ENCODE data around the gene ANKRD36C.
"Not testable (repeated sequence)": the region's sequence is repeated elsewhere in the genome, so short reads cannot be mapped to it uniquely, and the experiment has no call there.

Gene ANKRD36C

DNA sequence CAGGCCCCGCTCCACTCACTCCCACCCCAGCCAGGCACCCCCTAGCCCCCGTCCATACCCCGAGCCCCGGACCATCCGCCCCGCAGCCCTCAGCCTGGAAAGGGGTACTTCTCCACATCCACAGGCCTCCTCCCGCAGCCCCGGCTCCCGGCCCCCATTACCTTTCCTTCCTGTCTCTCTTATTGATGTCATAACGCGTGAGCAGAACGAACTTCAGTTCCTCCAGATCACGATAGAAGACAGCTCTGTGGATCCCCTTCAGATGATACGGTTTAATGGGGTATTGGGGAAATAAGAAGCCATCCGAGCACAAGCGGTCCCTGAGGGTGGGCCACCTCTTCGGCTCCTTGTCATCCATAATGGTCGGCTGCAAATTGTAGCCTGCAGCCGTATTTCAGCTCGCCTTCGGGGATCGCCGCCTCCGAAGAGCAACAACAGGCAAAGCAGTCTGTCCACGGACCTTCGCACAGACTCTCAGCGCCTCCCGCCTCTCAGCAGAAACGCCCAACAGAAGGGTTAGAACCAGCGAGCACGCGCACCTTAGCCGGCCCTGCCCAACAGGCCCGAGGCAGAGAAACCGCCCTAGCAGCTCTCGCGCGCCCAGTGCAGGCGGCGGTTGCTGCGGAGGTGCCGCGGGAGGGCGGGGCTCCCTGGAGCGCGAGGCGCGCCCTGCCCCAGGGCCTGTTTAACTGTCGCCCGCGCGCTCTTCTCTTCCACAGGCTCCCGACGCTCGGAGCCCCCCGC, at the start of gene ANKRD36C:
Gene ANKRD36C, minus strand, starts transcription at position 474 of the 744 bp plus-strand sequence. Its CDS starts 116 bp downstream, at position 358.
- DNase-seq: peak; percentile 12 to 17

DNA sequence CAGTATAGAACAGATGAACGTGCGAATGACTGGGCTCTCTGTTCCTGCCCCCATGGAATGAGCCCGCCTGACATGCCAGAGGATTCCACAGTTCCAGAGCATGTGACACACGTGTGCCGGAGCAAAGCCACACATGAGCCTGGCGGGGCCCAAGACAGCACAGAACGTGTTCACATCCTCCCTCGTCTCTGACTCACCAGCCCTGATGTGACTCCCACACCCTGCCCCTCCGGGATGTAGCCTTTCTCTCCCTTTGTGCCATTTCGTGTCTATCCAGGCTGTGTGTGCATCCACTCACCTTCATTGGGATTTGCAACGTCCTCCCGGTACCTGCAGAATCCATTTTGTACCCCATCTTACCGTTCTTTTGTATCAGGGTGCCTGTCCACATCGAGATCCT, 43.9 kb upstream of the ANKRD36C start:
- DNase-seq: not testable (repeated sequence)

DNA sequence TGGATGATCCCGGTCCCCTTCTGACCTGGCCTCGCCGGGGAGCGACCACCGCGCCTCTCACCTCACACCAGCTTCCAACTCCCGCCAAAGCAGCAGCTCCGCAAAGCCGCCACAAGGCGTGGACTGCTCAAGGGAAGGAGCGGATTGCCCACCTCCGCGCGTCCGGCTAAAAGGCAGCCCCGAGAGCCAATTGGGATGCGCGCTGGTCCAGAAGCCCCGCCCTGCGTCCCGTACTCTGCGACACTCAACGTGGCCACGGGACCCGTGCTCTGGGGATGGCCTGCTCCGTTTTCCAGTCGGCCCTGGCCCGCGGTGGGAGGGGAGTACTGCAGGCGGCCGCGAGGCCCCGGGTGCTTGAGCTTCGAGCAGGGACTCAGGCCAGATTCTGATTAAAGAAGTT, 43.2 kb upstream of the ANKRD36C start, which contains the start of gene GPAT2:
Gene GPAT2, minus strand, starts transcription at position 125 of the 400 bp plus-strand sequence. CDS start 2,557 bp downstream, outside the sequence.
- not testable (repeated sequence) for DNase-seq

DNA sequence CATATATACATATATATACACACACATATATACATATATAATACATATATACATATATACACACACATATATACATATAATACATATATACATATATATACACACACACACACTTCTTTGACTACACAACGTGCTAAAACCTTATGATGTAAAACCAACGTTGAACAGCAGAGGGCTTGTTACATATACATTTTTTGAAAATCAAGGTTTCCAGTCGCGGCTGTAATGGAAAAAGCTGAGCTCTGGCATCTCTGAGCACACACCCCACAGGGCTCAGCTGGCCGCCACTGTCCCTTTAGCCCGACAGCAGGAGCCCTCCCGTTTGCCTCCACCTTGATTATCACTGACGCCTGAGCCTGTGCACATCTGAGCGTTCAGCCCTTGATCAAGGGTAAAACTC, 42.4 kb upstream of the ANKRD36C start:
- not testable (repeated sequence) for DNase-seq

DNA sequence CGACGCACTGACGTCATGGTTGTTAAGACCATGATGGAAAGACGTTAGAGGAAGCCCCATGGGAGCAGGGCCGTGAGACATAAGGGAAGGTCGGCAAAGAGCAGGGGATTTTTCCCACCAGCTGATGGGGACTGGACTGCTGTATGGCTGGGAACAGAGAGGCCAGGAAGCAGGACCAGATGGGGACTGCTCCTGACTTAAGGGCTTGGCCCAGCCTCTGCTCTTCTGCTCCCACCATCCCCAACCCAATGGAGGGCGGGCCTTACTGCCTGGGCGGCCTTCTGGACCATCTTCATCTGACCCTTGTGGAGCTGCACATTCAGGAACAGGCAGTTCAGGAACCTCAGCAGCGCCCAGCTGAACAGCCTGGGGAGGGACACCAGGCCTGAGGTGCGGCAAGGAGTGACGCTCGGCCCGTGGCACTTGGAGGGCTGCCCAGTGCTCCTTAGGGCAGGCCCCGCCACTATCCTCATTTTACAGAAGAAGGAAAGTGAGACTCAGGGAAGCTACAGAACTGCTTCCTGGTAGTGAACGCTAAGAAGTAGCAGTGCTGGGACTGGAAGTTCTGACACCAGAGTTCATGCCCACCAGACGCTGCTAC, 36.2 kb upstream of the ANKRD36C start:
- not testable (repeated sequence) for DNase-seq

DNA sequence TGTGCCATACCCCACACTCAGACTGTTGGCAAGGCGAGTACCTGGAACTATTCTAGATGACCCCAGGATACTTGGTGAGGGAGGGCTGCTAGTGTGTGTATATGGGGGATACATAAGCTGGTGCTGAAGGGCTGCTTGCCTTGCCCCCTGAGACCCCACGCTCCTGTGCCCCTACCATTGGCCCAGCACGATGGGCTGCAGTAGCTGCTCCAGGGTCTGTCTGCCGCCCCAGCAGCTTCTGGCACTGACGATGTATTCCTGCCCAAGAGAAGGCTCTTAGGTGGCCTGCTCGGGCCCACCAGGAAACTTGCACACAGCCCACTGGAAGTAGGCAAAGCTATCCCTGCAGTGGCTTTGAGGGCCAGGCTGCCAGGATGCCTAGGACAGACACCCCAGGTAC, 34.1 kb upstream of the ANKRD36C start:
- DNase-seq: not testable (repeated sequence)

DNA sequence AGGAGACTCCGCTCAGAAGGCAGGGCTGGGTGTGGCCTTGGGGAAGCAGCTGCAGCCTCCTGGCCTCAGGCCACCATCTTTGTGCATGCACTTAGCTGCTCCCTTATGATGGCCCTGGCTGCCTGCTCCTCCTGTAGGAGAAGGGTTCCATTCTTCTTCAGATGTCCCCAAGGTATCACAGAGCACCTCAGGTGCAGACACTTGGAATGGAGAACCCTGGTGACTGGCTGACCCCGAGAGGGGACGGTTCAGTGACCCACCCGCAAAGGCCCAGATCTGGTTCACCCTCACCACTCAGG, 33.5 kb upstream of the ANKRD36C start:
- DNase-seq: no peak

DNA sequence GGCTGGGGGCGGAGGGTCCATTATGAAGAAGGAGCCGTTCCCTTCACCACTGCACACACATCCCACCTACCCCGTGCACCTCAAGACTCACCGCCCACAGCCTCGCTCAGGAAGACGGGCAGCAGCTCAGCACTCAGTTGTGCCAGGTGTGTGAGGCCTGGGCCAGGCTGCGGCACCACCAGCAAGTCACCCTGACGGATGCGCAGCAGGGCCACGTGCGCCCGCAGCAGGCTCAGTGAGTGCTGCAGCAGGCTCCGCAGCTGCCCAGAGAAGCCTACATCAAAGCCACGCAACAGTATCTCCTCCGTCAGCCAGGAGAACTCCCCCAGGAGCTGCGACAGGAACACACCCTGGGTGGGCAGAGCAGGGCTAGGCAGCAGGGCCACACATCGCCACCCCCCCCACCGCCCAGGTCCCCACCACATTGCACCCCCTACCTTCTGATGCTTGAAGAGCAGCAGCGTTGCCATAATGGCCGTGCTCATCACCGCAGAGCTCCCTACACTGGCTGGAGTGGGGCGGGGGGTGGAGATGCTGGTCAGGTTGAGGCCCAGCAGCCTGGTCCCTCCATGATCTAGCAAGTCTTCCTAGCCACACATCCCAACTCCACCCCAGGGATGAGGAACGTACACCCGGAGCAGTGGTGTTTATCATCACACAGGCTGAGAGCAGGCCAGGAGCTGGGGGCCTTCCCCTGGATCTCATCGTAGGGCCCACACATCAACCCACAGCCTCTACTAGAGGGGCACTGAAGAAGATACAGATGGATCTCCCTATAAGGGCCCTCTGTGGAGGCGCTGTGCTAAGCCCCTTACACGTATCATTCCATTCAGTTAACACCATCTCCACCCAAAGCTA, 32.9 kb upstream of the ANKRD36C start:
- no peak for DNase-seq

DNA sequence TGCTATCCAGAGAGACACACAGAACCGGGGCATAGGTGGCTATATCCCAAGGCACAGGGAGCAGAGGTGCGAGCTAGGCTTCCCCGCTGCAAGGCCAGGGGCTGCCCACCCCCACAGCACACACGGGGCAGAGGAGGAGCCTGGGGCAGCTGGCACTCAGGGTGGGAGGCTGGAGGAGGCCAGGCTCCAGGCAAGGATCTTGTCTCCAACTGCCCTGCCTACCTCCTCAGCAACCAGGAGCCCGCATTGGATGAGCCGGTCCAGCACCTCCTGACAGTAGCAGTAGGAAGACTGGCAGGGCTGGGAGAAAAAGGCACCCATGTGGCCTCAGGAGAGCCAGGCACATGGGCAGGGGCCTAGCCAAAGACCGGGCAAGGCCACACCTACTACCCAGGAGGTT, 32.1 kb upstream of the ANKRD36C start:
- DNase-seq: not testable (repeated sequence)

DNA sequence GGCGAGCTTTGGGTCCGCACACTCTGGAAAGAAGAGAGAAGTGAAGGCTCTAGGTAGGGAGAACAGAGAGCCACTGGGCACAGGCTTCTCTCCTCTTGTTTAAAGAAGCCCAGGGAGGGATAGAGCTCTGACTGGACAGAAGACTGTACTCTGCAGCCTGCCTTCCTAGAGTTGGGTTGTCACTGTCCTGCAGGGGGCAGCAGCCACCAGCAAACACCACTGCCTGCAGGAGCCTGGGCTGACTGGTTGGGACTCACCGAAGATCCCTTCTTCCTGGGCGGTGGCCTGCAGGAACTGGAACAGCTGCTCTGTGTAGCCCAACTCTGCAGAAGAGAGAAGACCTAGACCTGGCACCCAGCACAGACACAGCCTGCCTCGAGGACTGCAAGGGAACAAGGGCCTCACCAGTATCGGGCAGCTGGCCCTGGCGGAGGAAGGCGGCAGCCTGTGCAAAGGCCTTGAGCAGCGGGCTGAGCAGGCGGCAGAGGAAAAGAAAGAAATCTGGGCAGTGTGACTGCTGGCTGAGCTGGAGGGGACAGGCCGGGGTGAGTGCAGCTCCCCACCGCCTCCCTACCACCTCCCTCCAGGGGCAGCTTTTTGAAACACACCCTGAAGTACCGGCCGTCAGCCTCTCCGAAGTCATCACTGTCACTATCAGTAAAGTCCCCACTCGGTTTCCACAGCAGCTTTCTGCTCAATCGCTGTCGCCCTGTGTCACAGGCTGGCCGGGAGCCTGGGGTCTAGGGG, 31.2 kb upstream of the ANKRD36C start:
- DNase-seq: peak; percentile 65 to 76

DNA sequence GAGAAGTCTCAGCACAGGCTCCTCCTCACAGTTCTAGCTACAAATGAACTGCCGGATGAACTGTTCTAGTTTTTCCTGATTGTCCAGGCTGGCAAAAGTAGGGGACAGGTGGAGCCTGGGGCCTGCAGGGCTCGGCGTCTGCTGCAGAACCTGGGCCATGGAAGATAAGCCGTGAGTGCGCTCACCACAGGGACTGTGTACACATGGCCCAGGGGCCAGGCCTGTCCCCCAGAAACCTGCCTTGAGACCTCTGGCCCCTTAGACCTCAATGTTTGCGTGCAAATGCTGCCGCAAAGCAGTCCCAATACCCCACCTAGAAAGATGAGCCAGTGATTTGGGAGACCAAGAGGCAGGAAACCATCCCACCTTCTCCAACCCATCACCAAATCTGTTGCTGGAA, 30.5 kb upstream of the ANKRD36C start:
- DNase-seq: not testable (repeated sequence)

DNA sequence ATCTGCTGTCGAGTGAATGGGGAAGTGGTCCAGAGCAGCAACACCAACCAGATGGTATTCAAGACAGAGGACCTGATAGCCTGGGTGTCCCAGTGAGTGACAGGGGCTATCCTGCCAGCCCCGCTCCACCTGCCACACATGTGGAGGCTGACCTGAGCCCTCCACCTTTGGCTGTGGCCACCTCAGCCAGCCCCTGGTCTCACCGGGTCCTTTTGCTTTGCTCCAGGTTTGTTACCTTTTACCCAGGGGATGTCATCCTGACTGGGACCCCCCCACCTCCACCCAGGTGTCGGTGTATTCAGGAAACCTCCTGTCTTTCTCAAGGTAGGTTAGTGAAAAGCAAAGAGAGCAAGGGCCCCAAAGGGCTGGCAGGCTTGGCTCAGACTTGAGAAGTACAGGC, 29.5 kb upstream of the ANKRD36C start:
- not testable (repeated sequence) for DNase-seq

DNA sequence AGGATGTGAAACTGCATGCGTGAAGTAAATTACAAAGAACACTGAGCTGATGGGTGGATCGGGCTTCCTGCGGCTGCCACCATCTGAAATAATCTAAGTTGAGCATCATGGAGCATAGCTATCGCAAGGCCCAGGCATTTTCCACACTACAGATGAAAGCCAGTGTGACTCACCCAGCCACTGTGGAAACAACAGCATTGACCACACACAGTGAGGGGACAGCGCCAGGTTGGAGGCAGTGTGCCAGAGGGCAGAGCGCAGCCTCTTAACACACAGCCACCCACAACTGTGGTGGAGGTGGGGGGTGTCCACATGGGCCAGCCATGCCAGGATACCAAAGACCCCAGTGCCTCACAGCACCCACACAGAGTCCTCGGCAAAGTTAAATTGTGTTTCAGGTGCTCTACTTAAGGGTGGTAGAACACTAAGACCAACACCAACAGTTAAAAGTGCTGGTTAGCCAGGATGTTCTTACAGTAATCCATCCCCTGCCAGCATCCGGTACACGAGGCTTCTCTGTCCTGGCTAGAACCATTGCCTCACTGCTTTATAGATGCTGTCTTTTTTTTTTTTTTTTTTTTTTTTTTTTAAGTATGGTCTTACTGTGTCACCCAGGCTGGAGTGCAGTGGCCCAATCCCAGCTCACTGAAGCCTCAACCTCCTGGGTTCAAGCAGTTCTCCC, 28.4 kb upstream of the ANKRD36C start:
- DNase-seq: not testable (repeated sequence)

DNA sequence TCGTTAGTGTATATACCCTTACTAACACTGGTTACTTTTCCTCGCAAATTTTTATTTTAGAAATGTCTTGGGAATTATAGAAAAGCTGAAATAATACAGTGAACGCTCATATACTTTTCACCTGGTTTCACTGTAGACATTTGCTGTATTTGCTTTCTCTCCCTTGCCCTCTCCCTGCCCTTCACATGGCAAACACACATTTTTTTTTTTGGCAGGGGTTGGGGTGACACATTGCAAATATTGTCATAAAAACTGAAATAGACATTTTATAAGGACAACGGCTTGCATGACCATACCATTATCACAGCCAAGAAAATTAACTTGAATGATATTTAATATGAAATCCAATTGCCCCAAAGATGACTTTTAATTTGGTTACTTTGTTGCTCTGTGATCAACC, 24.7 kb upstream of the ANKRD36C start:
- DNase-seq: not testable (repeated sequence)

DNA sequence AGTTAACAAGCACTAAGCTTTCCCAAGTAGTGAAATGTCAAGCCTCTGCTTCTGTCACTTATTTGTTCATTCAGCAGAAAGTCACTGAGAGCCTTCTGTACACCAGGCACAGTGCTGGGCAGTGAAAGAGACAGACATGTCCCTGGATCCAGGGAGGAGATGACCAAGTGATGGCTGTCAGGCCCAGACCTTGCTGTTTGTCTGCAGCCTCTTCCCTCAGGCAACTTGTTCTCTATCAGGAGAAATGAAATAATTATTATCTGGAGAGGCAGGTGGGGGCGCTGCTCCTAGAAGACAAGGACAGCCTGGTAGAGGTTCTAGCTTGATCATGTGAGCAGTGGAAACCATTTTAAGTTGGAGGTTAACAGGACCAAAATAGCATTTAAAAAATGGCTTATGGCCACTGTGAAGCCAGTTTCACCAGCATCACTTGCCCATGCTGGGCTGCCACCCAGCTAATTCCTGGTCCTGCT, 21.2 kb upstream of the ANKRD36C start:
- DNase-seq: not testable (repeated sequence)

DNA sequence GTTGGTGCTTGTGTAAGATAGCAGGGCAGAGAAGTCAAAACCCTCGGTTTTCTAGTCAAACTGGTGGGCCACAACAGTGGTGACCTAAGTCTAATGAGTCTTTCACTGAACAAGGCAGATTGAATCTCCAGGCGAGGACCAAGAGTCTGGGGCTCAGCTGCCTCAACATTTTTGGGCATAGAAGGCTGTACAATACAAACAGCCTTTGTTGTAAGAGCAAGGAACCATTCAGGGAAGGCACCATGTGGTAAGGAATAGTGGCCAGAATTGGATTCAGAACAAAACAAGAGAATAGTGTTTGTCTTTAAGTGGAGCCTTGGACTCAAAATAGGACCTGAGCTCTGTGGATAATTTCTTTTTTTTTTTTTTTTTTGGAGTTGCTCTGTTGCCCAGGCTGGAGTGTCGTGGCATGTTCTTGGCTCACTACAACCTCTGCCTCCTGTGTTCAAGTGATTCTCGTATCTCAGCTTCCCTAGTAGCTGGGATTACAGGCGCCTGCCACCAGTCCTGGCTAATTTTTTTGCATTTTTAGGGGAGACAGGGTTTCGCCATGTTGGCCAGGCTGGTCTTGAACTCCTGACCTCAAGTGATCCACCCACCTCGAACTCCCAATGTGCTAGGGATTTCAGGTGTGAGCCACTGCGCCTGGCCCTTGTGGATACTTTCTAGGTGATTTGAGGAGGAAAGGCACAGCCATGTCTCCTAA, 20.6 kb upstream of the ANKRD36C start:
- DNase-seq: not testable (repeated sequence)

DNA sequence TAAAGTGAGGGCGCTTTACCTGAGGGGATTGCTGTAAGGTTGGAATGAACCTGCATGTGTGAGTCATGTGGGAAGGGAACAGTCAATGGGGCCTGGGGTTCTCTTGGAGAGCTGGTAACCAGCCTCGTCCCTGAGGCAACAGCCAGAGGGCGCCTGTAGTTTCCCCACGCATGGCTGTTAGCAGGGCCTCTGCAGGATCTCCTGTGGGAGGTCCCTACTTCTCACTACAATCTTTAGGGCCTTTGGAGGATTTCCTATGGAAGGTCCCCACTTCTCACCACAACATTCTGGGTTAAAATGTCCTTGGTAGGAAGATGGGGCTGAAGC, 19.5 kb upstream of the ANKRD36C start:
- DNase-seq: not testable (repeated sequence)

DNA sequence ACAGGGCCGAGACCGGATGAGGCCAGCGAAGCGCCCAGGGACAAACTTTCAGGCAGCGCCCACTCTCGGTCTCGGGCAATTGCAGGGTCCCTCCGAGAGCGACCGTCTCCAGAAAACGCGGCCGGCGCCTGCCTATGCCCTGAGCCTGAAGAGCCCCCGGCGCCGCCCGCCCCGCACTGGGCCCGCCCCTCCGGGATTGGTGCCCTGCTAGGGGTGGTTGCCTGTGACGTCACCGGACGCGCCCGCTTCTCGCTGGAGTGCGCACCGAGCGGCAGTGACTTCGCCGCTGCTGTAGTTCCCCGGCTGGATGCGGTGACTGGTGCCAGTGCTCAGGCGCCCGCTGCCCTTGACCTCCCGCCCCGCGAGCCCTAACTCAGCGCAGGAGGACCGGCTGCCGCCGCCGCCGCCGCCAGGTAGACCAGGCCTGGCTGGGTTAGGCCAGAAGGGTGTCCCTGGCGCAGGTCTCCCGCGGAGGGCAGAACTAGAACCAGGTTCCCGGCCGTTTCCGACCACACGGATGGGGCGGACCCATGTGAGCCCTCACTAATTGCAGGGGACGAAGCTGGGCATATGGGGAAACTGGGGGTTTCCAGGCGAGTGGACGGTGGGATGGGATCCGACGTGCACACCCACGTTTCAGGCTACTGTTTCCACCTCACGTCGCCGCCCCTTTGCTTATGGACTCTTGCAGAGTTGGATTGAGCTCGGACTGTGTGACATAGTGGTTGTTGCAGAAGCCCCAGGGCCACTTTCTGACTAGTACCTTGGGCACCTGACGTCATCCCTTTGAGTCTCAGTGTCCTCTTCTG, 18.9 kb upstream of the ANKRD36C start:
- peak; percentile 97 to 98 for DNase-seq

DNA sequence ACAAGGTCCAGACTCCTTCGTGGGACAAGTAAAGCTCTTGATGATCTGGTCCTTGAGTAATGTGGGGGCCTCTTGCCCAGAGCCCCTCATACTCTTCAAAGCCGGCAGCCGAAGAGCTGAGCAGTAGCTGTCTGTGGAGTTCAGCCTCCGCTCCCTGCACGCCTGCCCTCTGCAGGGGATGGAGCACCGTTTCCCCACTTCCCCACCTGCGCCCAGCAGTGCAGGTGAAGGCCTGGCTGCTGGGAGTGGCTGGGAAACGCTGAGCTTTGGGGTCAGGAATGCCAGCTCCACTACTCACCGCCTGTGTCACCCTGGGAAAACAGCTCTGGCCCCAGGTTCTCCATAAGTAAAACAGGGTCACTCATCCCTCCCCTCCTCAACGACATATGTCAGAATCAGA, 18.2 kb upstream of the ANKRD36C start:
- not testable (repeated sequence) for DNase-seq

DNA sequence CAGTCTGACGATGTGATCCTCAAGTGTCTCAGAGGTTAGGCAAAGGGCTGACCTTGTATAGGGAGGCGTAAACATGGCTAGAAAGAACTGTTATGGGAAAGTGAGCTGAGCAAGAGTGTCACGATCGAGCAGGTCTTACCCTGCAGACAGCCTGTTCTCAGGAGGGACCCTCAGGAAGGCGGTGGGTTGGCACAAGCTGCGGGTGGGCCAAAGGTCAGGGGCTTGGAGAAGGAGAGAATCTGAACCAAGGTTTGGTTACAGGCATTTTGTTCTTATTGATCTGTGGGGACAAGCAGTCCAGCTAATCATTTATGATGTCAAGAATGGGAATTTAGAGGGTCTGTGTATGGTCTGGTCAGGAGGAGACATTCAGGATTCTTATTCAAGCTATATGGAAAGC, 16.4 kb upstream of the ANKRD36C start:
- DNase-seq: not testable (repeated sequence)

DNA sequence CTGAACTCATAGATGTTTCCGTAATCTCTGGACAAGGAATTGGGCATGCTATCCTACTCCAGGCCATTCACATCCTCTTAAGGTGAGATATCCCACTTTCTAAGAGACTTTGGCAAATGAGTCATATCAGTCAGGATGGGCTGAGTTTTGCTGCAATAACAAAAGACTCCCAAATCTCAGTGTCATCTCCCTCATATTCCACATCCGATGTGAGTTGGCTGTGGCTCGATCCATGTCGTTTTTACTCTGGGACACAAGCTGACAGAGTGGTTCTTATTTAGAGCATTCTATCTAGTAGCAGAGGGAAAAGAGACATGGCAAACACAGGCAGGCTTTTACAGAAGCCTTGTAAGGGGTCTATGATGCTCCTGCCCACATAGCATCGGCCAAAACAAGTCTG, 14.6 kb upstream of the ANKRD36C start:
- not testable (repeated sequence) for DNase-seq

Measured in activated CD4-positive, alpha-beta T cell treated with anti-CD3 and anti-CD28 coated beads for 4 hours (primary cell).